SJCRH30 (cell line): Measurements from ENCODE around the gene CNNM2. TPM values are rescaled to one million over a fixed set of nuclear protein-coding genes. Genes with fewer than 3 reads are reported as not detected.
"Not testable (repeated sequence)": the region's sequence is repeated elsewhere in the genome, so short reads cannot be mapped to it uniquely, and the experiment has no call there.

ENCODE experiments used
- DNase-seq, 2 experiments: peaks; one replicate each; pipeline ENCODE4 v3.0.0-alpha.2; 2015 to 2020
- H3K27ac ChIP-seq: fragments of 250-450 bp; sonication (Bioruptor Pico); 2 replicates; pipeline ENCODE4 v1.5.1; 2020; ENCODE audit warnings: mild to moderate bottlenecking, moderate library complexity
- H3K27me3 ChIP-seq: fragments of 250-450 bp; sonication (Bioruptor Pico); 2 replicates; pipeline ENCODE4 v1.5.1; 2020; ENCODE audit warnings: mild to moderate bottlenecking, moderate library complexity
- H3K36me3 ChIP-seq: fragments of 250-450 bp; sonication (Bioruptor Pico); 2 replicates; pipeline ENCODE4 v1.5.1; 2020; ENCODE audit warnings: mild to moderate bottlenecking, moderate library complexity
- H3K4me1 ChIP-seq: fragments of 250-450 bp; sonication (Bioruptor Pico); 2 replicates; pipeline ENCODE4 v1.5.1; 2020; ENCODE audit warnings: mild to moderate bottlenecking, moderate library complexity
- H3K4me3 ChIP-seq: fragments of 250-450 bp; sonication (Bioruptor Pico); 2 replicates; pipeline ENCODE4 v1.5.1; 2020; ENCODE audit warnings: mild to moderate bottlenecking, moderate library complexity
- H3K9me3 ChIP-seq: fragments of 250-450 bp; sonication (Bioruptor Pico); replicated peaks from 2 replicates; pipeline ENCODE4 v1.5.1; 2020; ENCODE audit warnings: mild to moderate bottlenecking, moderate library complexity
- total RNA-seq: library from RNA; depleted of rRNA; stranded (reverse); fragments of >200 nt; shearing (Covaris generic); gene quantifications from 2 replicates; pipeline ENCODE4 v1.2.3, GENCODE V29; 2014

CNNM2 gene
- total RNA-seq, 1 experiment from 2014 or later = 4.9 TPM

- Histone ChIP-seq H3K27ac (no peak overlapping the region), H3K27me3 (no peaks in the 10 kb centered on the region), H3K4me3 (no peak overlapping the region), H3K36me3 (no peaks in the 10 kb centered on the region), H3K4me1 (no peaks in the 10 kb centered on the region), H3K9me3 (no peaks in the 10 kb centered on the region)
- no peak for DNase-seq
Measured at GRCh38 chr10:102945449-102945848, 27.4 kb downstream of the CNNM2 start.

DNA sequence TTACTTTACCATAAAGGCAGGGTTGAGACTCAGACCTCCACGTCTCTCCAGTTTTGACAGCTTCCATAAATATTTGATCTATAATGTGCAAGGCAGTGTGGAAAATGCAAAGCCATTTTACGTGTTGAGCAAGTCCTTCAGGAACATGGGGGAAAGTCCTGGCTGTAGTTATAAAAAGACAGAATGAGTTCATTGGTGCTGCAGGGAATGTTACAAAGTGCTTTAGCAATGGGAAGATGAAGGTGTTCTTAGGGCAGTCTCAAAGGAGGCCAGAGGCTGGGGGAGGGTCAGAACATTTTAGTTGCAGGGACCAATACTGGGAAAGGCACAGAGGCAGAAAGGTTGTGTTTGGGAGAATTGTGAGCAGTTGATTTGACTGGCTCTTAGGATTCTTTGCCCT, 27.9 kb downstream of the CNNM2 start:
- no peaks in the 10 kb centered on the region for H3K9me3 ChIP-seq
- H3K27me3 ChIP-seq = no peaks in the 10 kb centered on the region
- DNase-seq = no peak
- no peak overlapping the region for H3K27ac ChIP-seq
- no peak overlapping the region for H3K4me3 ChIP-seq
- H3K36me3 ChIP-seq = no peaks in the 10 kb centered on the region
- H3K4me1 ChIP-seq = no peaks in the 10 kb centered on the region

GRCh38 chr10:102946992-102947391, 28.9 kb downstream of the CNNM2 start:
- Histone ChIP-seq H3K27ac (no peak overlapping the region), H3K9me3 (no peaks in the 10 kb centered on the region), H3K36me3 (no peaks in the 10 kb centered on the region), H3K27me3 (no peaks in the 10 kb centered on the region), H3K4me3 (no peak overlapping the region), H3K4me1 (no peaks in the 10 kb centered on the region)
- DNase-seq = no peak

DNA sequence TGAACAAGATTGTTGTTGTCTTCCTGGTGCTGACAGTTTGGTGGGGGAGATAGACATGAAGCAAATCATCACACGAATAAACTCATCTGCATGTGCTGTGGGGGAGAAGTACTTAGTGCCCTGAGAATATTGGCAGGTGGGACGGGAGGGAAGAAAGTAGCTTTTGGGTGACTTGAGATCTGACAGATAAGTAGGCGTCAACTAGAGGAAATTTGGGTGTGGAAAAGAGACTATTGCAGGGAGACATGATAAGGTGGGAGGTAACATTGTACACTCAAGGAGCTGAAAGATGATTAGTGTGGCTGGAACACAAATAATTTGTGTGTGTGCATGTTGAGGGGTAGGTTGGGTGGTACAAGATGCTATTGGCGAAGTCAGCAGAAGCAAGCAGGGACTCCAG, 30.1 kb downstream of the CNNM2 start:
- no peak for DNase-seq
- Histone ChIP-seq H3K36me3 (no peaks in the 10 kb centered on the region), H3K27ac (no peak overlapping the region)

GRCh38 chr10:102948786-102949185, 30.7 kb downstream of the CNNM2 start:
- no peaks in the 10 kb centered on the region for H3K4me1 ChIP-seq
- no peaks in the 10 kb centered on the region for H3K9me3 ChIP-seq
- no peak for DNase-seq
- no peaks in the 10 kb centered on the region for H3K27me3 ChIP-seq
- H3K4me3 ChIP-seq = no peak overlapping the region
- H3K27ac ChIP-seq = no peak overlapping the region
- H3K36me3 ChIP-seq = no peaks in the 10 kb centered on the region

More for the DNA sequence above, 30.1 kb downstream of the CNNM2 start:
- no peaks in the 10 kb centered on the region for H3K9me3 ChIP-seq
- no peaks in the 10 kb centered on the region for H3K4me1 ChIP-seq
- no peaks in the 10 kb centered on the region for H3K27me3 ChIP-seq
- H3K4me3 ChIP-seq = no peak overlapping the region

DNA sequence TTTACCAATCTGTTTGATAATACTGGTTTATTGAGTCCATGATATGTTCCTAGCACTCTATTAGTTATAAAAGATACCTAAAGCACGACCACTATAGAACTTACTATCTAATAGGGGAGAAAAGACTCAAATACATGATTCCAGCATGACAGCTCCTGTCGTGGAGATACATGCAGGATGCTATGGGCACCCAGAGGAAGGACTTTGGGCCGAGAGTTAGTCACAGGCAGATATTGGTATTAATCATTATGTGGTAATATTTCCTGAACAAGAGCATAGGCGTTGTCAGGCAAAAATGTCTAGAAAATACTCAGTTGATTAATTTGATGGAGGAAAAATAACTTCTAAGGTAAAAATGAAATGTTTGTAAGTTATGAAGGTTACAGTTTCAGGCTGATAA, 31.8 kb downstream of the CNNM2 start:
- Histone ChIP-seq H3K4me3 (no peak overlapping the region), H3K27me3 (no peaks in the 10 kb centered on the region), H3K36me3 (no peaks in the 10 kb centered on the region), H3K9me3 (no peaks in the 10 kb centered on the region), H3K4me1 (no peaks in the 10 kb centered on the region), H3K27ac (no peak overlapping the region)
- DNase-seq = no peak

GRCh38 chr10:102951316-102951715, 33.2 kb downstream of the CNNM2 start:
- H3K36me3 ChIP-seq = no peaks in the 10 kb centered on the region
- H3K4me3 ChIP-seq = no peak overlapping the region
- H3K9me3 ChIP-seq = no peaks in the 10 kb centered on the region
- H3K27ac ChIP-seq = no peak overlapping the region
- no peak for DNase-seq
- no peaks in the 10 kb centered on the region for H3K27me3 ChIP-seq
- no peaks in the 10 kb centered on the region for H3K4me1 ChIP-seq

DNA sequence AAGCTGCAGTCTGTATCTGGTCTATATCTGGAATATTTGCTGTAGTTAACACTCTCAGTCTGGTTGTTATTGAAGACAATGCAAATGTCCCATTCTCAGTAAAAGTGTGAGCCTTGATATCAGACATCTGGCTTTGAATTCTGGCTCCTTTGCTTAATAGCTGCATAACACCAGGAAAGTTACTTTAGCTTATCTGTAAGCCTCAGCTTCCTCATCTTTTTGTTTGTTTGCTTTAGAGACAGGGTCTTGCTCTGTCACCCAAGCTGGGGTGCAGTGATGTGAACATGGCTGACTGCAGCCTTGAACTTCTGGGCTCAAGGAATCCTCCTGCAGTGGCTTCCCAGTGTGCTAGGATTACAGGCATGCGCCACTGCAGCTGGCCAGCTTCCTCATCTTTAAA, 41.3 kb downstream of the CNNM2 start:
- Histone ChIP-seq H3K27me3 (no peaks in the 10 kb centered on the region), H3K4me1 (peaks cover 7% of the 10 kb centered on the region; the same call in 1 of the 2 replicates), H3K4me3 (no peak overlapping the region), H3K36me3 (no peaks in the 10 kb centered on the region), H3K9me3 (no peaks in the 10 kb centered on the region), H3K27ac (no peak overlapping the region)
- DNase-seq = no peak

- Histone ChIP-seq H3K4me3 (no peak overlapping the region), H3K27me3 (no peaks in the 10 kb centered on the region), H3K9me3 (no peaks in the 10 kb centered on the region), H3K4me1 (peaks cover 7% of the 10 kb centered on the region; the same call in 1 of the 2 replicates), H3K36me3 (no peaks in the 10 kb centered on the region), H3K27ac (no peak overlapping the region)
- no peak for DNase-seq
Measured at GRCh38 chr10:102960157-102960556, 42.1 kb downstream of the CNNM2 start.

- H3K27me3 ChIP-seq = no peaks in the 10 kb centered on the region
- H3K9me3 ChIP-seq = no peaks in the 10 kb centered on the region
- H3K27ac ChIP-seq = no peak overlapping the region
- H3K36me3 ChIP-seq = no peaks in the 10 kb centered on the region
- H3K4me3 ChIP-seq = no peak overlapping the region
- DNase-seq = no peak
- peaks cover 7% of the 10 kb centered on the region; the same call in 1 of the 2 replicates for H3K4me1 ChIP-seq
Measured at GRCh38 chr10:102962267-102962666, 44.2 kb downstream of the CNNM2 start.

DNA sequence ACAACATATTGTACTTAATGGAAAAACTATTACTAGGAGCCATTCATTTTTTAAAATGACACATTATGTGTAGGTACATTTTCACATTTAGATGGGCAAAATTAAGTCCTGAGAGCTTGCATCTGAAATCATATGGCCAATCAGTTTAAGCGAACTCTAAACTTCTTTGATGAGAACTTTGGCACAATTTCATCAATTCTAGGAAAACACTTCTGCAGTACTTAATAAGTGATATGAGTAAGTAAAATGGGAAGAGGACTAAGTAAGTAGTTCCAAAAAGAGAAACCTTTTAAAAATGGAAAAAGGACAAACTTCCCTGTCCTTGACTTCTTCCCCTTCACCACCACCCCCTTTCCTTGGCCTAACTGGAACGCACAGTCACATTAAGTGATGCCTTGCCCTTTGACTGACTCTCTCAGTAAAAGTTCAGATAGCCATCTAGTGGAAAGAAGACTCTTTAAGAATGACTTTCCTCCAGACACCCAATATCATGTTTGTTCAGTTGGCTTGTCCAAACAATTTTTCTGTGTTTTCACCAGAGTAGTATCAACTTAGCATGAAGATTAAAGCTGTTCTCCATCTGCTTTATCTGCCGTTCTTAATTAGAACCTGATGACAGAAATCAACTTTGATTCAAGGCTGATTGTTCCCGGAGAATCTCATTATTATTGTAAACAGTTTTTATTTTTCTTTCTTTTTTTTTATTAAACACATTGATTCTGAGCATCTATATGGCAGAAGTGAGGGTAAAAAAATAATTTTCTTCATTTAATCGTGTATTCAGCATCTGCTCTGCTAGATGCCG, 45.1 kb downstream of the CNNM2 start:
- Histone ChIP-seq H3K27me3 (no peaks in the 10 kb centered on the region), H3K36me3 (no peaks in the 10 kb centered on the region), H3K9me3 (no peaks in the 10 kb centered on the region), H3K27ac (no peak overlapping the region), H3K4me1 (peaks cover 7% of the 10 kb centered on the region; the same call in 1 of the 2 replicates), H3K4me3 (no peak overlapping the region)
- peak in 1 of 2 experiments; percentile 24 for DNase-seq

- H3K36me3 ChIP-seq = no peaks in the 10 kb centered on the region
- DNase-seq = no peak
- no peak overlapping the region for H3K27ac ChIP-seq
- no peaks in the 10 kb centered on the region for H3K9me3 ChIP-seq
- peaks cover 7% of the 10 kb centered on the region; the same call in 1 of the 2 replicates for H3K4me1 ChIP-seq
- H3K4me3 ChIP-seq = no peak overlapping the region
- no peaks in the 10 kb centered on the region for H3K27me3 ChIP-seq
Measured at GRCh38 chr10:102963756-102964025, 45.6 kb downstream of the CNNM2 start.

GRCh38 chr10:102964064-102964463, 46.0 kb downstream of the CNNM2 start:
- H3K4me3 ChIP-seq, H3K27me3 ChIP-seq, H3K9me3 ChIP-seq, H3K36me3 ChIP-seq, H3K4me1 ChIP-seq, H3K27ac ChIP-seq, DNase-seq: not testable (repeated sequence)

DNA sequence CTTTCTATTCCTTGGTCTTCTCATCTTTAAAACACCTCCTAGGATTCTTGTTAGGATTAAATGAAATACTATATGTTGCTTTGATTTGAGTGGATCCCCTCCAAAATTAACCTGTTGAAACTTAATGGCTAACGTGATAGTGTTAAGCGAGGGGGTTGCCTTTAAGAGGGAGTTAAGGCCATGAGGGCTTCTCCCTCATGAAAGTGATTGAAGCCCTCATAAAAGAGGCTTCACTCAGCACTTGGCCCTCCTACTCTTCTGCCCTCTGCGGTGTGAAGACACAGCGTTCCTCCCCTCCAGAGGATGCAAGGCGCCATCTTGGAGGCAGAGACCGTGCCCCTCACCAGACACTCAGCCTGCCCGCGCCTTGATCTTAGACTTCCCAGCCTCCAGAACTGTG, 46.6 kb downstream of the CNNM2 start:
- Histone ChIP-seq H3K9me3 (no peaks in the 10 kb centered on the region), H3K4me3 (no peak overlapping the region), H3K36me3 (no peaks in the 10 kb centered on the region), H3K4me1 (peaks cover 7% of the 10 kb centered on the region; the same call in 1 of the 2 replicates), H3K27ac (no peak overlapping the region), H3K27me3 (no peaks in the 10 kb centered on the region)
- DNase-seq = no peak

DNA sequence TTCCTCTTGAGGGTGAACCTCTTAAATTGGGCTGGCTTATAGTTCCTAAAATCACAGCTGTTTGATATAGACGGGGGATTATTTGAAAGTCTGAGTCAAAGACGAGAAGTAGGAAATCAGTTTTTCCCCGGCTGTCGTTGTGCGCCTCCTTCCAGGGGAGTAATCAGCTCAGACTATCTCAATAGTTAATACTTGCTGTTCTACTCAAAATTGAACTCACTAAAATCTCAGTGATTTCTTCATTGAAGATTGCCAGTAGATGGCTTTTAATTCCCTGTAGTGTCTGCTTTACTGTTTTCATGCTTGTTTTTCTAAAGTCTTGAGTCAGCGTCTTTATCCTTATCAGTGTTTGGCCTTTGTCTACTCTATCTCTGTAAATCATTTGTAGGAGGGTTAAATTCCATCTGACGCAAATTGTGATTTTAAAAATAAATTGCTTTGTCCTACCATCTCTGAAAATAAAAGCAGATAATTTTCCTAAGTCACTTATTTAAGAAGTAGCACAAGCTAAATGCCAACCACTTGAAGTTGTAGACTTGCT, 47.3 kb downstream of the CNNM2 start:
- no peak for DNase-seq
- Histone ChIP-seq H3K4me1 (peaks cover 7% of the 10 kb centered on the region; the same call in 1 of the 2 replicates), H3K36me3 (no peaks in the 10 kb centered on the region)

GRCh38 chr10:102967123-102967522, 49.0 kb downstream of the CNNM2 start:
- Histone ChIP-seq H3K27ac (no peak overlapping the region), H3K36me3 (no peaks in the 10 kb centered on the region), H3K27me3 (no peaks in the 10 kb centered on the region), H3K4me1 (peaks cover 7% of the 10 kb centered on the region; the same call in 1 of the 2 replicates), H3K4me3 (no peak overlapping the region), H3K9me3 (no peaks in the 10 kb centered on the region)
- DNase-seq = no peak

More for the DNA sequence above, 47.3 kb downstream of the CNNM2 start:
- H3K9me3 ChIP-seq = no peaks in the 10 kb centered on the region
- no peak overlapping the region for H3K4me3 ChIP-seq
- no peaks in the 10 kb centered on the region for H3K27me3 ChIP-seq
- H3K27ac ChIP-seq = no peak overlapping the region
